Ishikawa (cell line): Measurements from ENCODE around the gene ANXA2.
A peak's percentile ranks its signal among the peaks of the same experiment; 100 is the strongest.

Experiments
- CEBPB ChIP-seq: IDR thresholded peaks from 2 replicates; pipeline ENCODE4 v1.6.1; 2012
- CREB1 ChIP-seq: IDR thresholded peaks from 2 replicates; pipeline ENCODE4 v1.6.1; 2012; ENCODE audit warnings: low read depth
- EGR1 ChIP-seq: IDR thresholded peaks from 2 replicates; pipeline ENCODE4 v1.6.1; 2012
- EP300 ChIP-seq: IDR thresholded peaks from 2 replicates; pipeline ENCODE4 v1.6.1; 2012; ENCODE audit warnings: borderline replicate concordance
- FOXM1 ChIP-seq: IDR thresholded peaks from 2 replicates; pipeline ENCODE4 v1.6.1; 2012; ENCODE audit warnings: low read depth, borderline replicate concordance
- NFIC ChIP-seq: IDR thresholded peaks from 2 replicates; pipeline ENCODE4 v1.6.1; 2012
- RAD21 ChIP-seq: IDR thresholded peaks from 2 replicates; pipeline ENCODE4 v1.6.1; 2012; ENCODE audit warnings: low read depth
- TAF1 ChIP-seq: IDR thresholded peaks from 2 replicates; pipeline ENCODE4 v1.6.1; 2012; ENCODE audit warnings: low read depth, mild to moderate bottlenecking
- TCF12 ChIP-seq: IDR thresholded peaks from 2 replicates; pipeline ENCODE4 v1.6.1; 2012; ENCODE audit warnings: low read depth
- TEAD4 ChIP-seq: IDR thresholded peaks from 2 replicates; pipeline ENCODE4 v1.6.1; 2012
- YY1 ChIP-seq: IDR thresholded peaks from 2 replicates; pipeline ENCODE4 v1.6.1; 2012; ENCODE audit warnings: low read depth
- ZBTB7A ChIP-seq: IDR thresholded peaks from 2 replicates; pipeline ENCODE4 v1.6.1; 2012; ENCODE audit warnings: low read depth
- TF ChIP-seq, protein P1 (sequence below): IDR thresholded peaks from 2 replicates; pipeline ENCODE4 v1.6.1; 2012; ENCODE audit warnings: low read depth, mild to moderate bottlenecking
- TF ChIP-seq, protein P2 (sequence below): IDR thresholded peaks from 2 replicates; pipeline ENCODE4 v1.6.1; 2012
- TF ChIP-seq, protein P3 (sequence below): IDR thresholded peaks from 2 replicates; pipeline ENCODE4 v1.6.1; 2012

ANXA2 gene

DNA sequence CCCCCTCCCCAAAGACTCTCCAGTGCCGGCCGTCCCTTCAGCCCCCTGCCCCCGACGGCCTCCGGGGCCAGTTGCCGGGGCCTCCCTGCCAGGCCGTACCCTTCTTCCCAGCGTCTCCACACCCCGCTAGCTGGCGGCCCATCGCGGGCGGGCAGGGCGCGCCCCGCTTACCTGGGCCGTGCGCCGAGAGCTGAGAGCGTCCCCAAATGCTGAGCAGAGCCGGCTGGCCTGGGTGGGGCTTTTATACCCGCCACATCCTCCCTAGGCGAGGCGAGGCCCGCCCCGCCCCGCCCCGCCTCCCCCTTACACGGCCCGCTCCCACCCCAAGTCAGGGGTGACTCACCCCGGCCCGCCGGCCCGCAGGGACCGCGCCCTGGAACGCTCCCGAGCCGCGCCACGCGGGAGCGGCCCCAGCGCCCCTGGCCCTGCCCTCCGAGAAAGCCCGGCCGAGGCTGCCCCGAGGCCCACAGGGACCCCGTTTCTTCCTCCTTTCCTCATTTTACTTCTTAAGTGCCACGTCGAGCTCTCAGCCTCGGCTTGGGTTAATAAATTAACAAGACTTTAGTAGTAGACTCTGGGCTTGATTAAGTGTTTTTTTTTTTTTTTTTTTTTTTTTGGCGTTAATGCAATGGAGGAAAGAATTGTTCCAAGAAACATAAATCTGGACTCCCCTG, at the start of gene ANXA2:
Gene ANXA2, minus strand, starts transcription at position 215 of the 674 bp plus-strand sequence. CDS start 11,911 bp downstream, outside the sequence.
- TF ChIP-seq, protein P1, sequence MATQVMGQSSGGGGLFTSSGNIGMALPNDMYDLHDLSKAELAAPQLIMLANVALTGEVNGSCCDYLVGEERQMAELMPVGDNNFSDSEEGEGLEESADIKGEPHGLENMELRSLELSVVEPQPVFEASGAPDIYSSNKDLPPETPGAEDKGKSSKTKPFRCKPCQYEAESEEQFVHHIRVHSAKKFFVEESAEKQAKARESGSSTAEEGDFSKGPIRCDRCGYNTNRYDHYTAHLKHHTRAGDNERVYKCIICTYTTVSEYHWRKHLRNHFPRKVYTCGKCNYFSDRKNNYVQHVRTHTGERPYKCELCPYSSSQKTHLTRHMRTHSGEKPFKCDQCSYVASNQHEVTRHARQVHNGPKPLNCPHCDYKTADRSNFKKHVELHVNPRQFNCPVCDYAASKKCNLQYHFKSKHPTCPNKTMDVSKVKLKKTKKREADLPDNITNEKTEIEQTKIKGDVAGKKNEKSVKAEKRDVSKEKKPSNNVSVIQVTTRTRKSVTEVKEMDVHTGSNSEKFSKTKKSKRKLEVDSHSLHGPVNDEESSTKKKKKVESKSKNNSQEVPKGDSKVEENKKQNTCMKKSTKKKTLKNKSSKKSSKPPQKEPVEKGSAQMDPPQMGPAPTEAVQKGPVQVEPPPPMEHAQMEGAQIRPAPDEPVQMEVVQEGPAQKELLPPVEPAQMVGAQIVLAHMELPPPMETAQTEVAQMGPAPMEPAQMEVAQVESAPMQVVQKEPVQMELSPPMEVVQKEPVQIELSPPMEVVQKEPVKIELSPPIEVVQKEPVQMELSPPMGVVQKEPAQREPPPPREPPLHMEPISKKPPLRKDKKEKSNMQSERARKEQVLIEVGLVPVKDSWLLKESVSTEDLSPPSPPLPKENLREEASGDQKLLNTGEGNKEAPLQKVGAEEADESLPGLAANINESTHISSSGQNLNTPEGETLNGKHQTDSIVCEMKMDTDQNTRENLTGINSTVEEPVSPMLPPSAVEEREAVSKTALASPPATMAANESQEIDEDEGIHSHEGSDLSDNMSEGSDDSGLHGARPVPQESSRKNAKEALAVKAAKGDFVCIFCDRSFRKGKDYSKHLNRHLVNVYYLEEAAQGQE: no peak
- TF ChIP-seq, protein P2, sequence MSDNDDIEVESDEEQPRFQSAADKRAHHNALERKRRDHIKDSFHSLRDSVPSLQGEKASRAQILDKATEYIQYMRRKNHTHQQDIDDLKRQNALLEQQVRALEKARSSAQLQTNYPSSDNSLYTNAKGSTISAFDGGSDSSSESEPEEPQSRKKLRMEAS: no peak; the same call in 1 of the 2 replicates
- TF ChIP-seq, protein P3, sequence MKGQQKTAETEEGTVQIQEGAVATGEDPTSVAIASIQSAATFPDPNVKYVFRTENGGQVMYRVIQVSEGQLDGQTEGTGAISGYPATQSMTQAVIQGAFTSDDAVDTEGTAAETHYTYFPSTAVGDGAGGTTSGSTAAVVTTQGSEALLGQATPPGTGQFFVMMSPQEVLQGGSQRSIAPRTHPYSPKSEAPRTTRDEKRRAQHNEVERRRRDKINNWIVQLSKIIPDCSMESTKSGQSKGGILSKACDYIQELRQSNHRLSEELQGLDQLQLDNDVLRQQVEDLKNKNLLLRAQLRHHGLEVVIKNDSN: no peak
- peak; percentile 88 for TF ChIP-seq ZBTB7A
- peak; percentile 29; the same call in 1 of the 2 replicates for TF ChIP-seq TEAD4
- TF ChIP-seq YY1: 0 out of 2 replicates have a peak, but pooled peaks have one; percentile 7
- TF ChIP-seq EP300: peak; percentile 32; the same call in 1 of the 2 replicates
- no peak for TF ChIP-seq CREB1
- peak; percentile 75 for TF ChIP-seq TAF1
- 0 out of 2 replicates have a peak, but pooled peaks have one; percentile 6 for TF ChIP-seq NFIC
- TF ChIP-seq TCF12: no peak
- TF ChIP-seq CEBPB: no peak
- TF ChIP-seq RAD21: no peak
- TF ChIP-seq FOXM1: no peak
- TF ChIP-seq EGR1: no peak

DNA sequence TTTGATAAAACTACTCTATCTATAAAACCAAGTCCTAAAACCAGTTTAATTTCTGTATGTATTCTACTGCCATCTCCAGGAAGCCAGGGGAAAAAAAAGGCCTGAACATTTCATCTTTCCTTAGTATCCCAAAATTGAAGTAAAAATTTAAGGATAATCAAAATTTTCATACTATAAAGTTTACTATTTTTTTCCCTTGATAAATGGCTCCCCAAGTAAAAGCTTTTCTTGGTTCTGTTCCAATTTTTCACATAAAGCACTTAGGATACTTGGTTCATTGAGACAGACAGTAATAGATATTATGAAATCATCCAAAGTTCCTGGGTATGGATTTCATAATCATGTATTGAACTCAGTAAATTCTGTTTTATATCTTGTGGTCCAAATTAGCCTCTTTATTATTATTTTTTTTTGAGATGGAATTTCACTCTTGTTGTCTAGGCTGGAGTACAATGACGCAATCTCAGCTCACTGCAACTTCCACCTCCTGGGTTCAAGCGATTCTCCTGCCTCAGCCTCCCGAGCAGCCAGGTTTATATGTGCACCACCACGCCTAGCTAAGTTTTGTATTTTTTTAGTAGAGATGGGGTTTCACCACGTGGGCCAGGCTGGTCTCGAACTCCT, 46.6 kb upstream of the ANXA2 start:
- TF ChIP-seq CREB1 (no peak), RAD21 (peak; percentile 50), CEBPB (peak; percentile 50; the same call in 1 of the 2 replicates)

DNA sequence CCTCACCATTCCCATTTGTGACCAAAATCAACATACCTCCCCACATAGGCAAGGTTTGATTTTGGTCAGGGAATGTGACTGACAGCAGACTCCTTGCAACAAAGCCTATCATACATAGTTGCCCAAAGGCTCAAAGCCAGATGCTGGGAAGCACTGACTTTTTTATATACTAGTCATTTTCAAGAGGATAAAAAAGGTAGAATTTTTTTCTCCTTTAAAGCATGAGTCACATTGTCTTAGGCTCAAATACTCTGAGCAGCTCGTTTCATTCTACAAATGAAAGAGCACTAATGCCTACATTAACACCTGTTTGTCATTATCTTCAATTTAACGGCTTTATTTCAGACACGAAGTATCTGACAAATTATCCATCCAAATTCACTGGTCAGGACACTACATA, 45.0 kb upstream of the ANXA2 start:
- TF ChIP-seq, protein P2: no peak
- TF ChIP-seq RAD21: no peak
- TF ChIP-seq, protein P1: no peak
- no peak for TF ChIP-seq CREB1
- no peak for TF ChIP-seq EP300
- TF ChIP-seq NFIC: no peak
- TF ChIP-seq TCF12: no peak
- TF ChIP-seq TEAD4: no peak
- no peak for TF ChIP-seq TAF1
- TF ChIP-seq YY1: no peak
- TF ChIP-seq, protein P3: no peak

DNA sequence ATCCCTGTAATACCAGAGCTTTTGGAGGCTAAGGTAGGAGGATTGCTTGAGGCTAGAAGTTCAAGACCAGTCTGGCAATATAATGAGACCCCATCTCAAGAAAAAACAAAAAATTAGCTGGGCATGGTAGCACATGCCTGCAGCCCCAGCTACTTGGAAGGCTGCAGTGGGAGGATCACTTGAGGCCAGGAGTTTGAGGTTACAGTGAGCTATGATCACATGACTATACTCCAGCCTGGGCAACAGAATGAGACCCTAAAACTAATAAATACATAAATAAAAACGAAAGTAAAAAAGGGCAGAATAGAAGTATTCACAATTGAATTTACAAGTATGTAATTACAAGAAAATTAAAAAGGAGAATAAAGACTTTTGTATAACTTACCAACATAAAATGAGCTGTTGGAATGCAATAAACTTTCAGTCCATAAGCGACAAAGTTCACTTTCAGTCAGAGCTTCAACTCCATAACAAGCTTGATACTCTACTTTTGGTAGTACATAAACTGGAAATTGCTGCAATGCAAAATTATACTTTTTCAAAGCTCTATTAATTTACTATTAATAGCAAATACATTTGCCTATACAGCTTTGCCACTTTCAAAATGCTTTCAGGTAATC, 44.4 kb upstream of the ANXA2 start:
- TF ChIP-seq CEBPB (no peak), TAF1 (no peak), NFIC (no peak), EP300 (no peak), CREB1 (no peak), RAD21 (no peak), ZBTB7A (no peak), TCF12 (no peak), EGR1 (no peak), FOXM1 (no peak)
- TF ChIP-seq, protein P3: no peak
- TF ChIP-seq, protein P2: no peak
- TF ChIP-seq, protein P1: no peak
